ENCODE data around the gene MB21D2. TPM values are rescaled to one million over a fixed set of nuclear protein-coding genes. Genes with fewer than 3 reads are reported as not detected.
"Not testable (repeated sequence)": the region's sequence is repeated elsewhere in the genome, so short reads cannot be mapped to it uniquely, and the experiment has no call there.

The MB21D2 gene
- total RNA-seq, 2 experiments from 2014 or later: 0.95 to 1.3 TPM

GRCh38 chr3:192866804-192867203 is 50.9 kb downstream of the MB21D2 start:
- CTCF ChIA-PET: no interaction called here
- POLR2A ChIA-PET: no interaction called here

- POLR2A ChIA-PET: no interaction called here
- CTCF ChIA-PET: no interaction called here
Observed at GRCh38 chr3:192864941-192865340, 52.7 kb downstream of the MB21D2 start.

GRCh38 chr3:192863091-192863420 is 54.6 kb downstream of the MB21D2 start:
- POLR2A ChIA-PET: no interaction called here
- CTCF ChIA-PET: no interaction called here

DNA sequence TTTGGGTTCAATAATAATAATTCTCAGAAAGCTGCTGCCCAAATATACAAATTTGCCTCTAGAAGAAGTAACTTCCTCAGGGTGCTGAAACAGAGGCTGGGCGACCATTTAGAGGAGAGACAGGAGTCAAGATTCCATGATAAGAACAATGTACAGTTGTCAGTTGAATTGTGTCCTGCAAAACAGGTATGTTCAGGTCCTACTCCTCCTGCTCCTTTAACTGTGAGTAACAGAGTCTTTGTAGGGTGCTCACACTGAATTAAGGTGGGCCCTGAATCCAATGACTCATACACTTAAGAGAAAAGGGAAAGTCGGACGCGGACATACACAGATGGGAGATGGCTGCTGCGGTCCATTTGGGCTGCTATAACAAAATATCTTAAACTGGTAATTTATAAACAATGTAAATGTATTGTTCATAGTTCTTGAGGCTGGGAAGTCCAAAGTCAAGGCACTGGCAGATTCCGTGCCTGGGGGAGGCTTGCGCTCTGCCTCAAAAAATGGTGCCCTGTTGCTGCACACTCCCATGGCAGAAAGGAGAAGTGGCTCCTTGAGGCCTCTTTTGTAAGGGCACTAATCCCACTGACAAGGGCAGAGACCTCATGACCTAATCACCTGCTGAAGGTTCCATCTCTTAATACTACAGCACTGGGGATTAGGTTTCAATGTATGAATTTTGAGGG is 55.1 kb downstream of the MB21D2 start:
- CTCF ChIA-PET: no interaction called here
- POLR2A ChIA-PET: no interaction called here

GRCh38 chr3:192861972-192862371 is 55.7 kb downstream of the MB21D2 start:
- CTCF ChIA-PET: no interaction called here
- POLR2A ChIA-PET: no interaction called here

DNA sequence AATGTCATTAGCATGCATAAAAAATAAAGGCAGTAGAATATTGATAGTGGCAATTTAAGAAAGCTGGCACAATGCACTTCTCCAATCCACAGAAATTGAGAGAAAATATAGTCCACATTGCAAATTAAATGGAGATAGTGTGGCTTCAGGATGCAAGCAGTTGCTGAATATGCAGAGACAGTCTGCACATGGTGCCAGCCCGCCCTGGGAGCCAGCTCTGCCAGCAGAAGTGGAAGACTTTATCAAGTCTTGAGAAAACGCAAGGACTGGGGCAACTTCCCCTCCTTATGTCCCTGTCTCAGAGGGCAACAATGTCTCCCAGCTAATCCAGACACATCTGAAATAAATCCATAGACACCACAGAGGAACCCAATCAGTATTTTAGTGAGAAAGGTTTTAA is 57.2 kb downstream of the MB21D2 start:
- ChIA-PET CTCF (no interaction called here), POLR2A (no interaction called here)

DNA sequence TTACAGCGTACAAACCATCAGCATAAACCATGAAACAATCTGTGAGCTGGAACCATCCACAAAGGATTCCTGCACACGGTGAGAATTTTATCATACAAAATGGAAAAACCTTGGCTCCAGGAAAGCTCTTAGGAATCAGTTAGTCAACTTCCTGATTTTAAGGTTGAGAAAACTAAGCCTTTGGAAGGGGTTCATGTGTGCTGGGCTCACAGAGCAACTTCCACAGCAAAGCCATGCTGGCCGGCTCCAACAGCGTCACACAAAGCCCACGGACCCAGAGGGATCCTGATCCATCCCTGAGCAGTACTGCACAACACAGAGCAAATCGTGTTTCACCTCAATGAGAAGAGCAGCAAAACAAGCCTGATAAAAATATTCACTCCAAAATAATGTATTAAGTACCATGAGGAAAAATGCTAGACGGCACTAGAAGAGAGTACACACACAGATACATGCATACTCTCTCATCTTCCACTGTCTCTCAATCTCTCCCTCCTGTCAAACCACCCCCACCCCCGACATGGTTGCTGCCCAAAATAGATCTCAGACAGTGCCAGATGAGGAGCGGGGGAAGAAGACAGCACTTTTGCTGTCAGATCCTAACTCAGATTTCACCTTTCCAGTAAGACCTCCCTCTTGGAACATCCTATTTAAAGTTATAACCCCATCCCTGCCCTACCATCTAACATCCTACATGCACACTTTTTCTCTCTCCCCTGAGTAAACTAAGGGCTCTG is 58.6 kb downstream of the MB21D2 start:
- CTCF ChIA-PET: no interaction called here
- POLR2A ChIA-PET: no interaction called here

GRCh38 chr3:192857260-192857661 is 60.4 kb downstream of the MB21D2 start:
- ChIA-PET CTCF (no interaction called here), POLR2A (no interaction called here)

DNA sequence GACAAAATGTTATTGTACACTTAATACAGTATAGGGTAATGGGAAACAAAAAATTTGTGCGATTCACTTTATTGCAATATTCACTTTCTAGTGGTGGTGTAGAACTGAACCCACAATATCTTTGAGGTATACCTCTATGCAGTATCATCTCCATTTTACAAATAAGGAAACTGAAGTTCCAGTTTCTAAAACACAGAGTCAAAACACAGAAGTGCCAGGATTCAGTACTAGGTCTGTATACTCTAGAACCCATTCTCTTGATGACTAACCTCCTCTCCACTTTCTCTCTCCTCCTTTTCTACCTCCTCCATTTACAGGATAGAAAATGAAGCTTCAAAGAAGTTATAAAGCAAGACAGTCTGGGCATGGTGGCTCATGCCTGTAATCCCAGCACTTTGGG is 62.2 kb downstream of the MB21D2 start:
- ChIA-PET CTCF (no interaction called here), POLR2A (no interaction called here)

- POLR2A ChIA-PET: no interaction called here
- CTCF ChIA-PET: no interaction called here
Observed at GRCh38 chr3:192851821-192852372, 65.8 kb downstream of the MB21D2 start.

GRCh38 chr3:192850451-192850981 is 67.1 kb downstream of the MB21D2 start:
- POLR2A ChIA-PET: no interaction called here
- CTCF ChIA-PET: no interaction called here

DNA sequence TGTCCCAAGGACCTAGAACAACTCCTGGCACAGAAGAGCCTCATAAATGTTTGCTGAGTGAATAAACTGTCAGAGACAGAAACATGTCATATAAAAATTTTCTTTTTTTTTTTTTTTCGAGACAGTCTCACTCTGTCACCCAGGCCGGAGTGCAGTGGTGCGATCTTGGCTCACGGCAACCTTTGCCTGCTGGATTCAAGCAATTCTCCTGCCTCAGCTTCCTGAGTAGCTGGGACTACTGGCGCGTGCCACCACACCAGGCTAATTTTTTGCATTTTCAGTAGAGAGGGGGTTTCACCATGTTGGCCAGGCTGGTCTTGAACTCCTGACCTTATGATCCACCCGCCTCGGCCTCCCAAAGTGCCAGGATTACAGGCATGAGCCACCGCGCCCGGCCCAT is 67.8 kb downstream of the MB21D2 start:
- POLR2A ChIA-PET, CTCF ChIA-PET: not testable (repeated sequence)

- CTCF ChIA-PET: no interaction called here
- POLR2A ChIA-PET: no interaction called here
Observed at GRCh38 chr3:192848371-192849233, 69.1 kb downstream of the MB21D2 start.

DNA sequence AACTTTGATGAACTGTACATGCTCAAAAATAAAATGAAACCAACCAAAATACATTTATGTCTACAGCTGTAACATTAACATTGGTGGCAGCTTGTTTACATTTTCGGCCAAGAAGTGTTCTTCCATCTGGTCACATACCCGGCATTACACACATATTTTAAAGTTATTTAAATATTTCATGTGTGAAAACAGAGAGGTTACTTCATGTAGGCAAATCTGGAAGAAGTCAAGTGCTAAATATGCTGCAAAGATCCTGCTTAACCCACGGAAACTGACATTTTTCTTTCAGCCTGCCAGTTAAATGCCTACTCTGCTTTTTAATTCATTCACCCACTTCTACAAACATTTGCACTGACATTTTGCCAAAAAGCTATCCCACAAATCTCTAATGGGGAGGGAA is 69.7 kb downstream of the MB21D2 start:
- POLR2A ChIA-PET: no interaction called here
- CTCF ChIA-PET: no interaction called here

GRCh38 chr3:192845526-192845855 is 72.2 kb downstream of the MB21D2 start:
- CTCF ChIA-PET: no interaction called here
- POLR2A ChIA-PET: no interaction called here

GRCh38 chr3:192844836-192845525 is 72.7 kb downstream of the MB21D2 start:
- ChIA-PET POLR2A (no interaction called here), CTCF (no interaction called here)

DNA sequence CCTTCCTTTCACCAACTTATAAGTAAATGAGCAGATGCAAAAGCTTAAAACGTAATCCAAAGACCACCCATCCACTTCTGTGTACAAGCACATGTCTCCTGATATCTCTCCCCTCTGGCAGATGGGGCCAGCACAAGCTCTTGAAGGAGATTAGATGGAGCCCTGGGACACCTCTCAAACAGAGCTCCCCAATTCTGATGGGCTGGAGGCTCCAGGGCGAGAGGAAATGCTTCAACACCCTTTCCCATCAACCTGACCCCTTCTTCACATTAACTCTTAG is 73.2 kb downstream of the MB21D2 start:
- ChIA-PET CTCF (no interaction called here), POLR2A (no interaction called here)

GRCh38 chr3:192843723-192844485 is 73.8 kb downstream of the MB21D2 start:
- ChIA-PET POLR2A (no interaction called here), CTCF (no interaction called here)

DNA sequence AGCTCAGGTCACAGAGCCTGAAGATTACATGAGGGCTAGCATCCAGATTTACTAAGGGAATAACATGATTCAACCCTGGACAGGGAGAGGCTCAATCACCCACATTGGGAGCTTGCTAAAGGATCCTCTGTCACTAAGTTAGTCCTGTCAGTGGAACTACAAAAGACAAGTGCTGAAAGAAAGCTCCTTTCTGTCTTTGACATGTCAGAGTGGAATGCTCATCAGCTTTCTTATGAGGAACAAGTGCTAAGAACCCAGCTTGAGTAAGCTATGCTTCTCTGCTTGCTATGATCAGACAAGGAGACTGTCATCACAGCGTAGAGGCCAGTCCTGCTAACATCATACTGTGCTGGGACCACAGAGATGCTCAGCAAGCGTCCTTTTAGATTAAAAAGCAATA is 74.5 kb downstream of the MB21D2 start:
- CTCF ChIA-PET: no interaction called here
- POLR2A ChIA-PET: no interaction called here

DNA sequence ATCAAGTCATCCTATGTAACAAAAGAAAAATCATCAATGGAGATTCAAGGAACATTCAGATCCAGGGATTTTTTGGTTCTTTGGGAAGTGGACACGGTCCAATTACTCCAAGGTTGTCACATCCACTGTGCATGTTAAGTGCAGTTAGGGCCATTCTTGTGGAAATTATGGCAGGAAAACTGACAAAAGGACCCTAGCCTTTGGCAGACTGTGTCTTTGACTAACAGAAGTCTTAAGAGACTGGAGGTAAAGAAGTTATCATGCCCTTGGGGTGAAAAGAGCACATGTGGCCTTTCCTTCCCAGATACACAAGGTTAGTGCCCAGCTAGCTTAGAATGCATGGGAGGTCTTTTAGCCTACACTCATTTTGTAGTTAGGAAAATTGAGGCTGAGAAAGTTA is 74.9 kb downstream of the MB21D2 start:
- ChIA-PET POLR2A (no interaction called here), CTCF (no interaction called here)

Measured in activated CD8-positive, alpha-beta memory T cell treated with anti-CD3 and anti-CD28 coated beads for 36 hours (primary cell).